NT2/D1 (cell line): ENCODE results near the gene PTPRG.

Source experiments
- SUZ12 ChIP-seq: IDR thresholded peaks from 2 replicates; pipeline ENCODE4 v1.6.1; 2011; ENCODE audit not compliant: insufficient read length, insufficient read depth; ENCODE audit errors: extremely low read depth
- YY1 ChIP-seq: IDR thresholded peaks from 2 replicates; pipeline ENCODE4 v1.6.1; 2011; ENCODE audit not compliant: insufficient read length, insufficient read depth
- ZNF274 ChIP-seq: IDR thresholded peaks from 2 replicates; pipeline ENCODE4 v1.6.1; 2011; ENCODE audit warnings: mild to moderate bottlenecking, low read depth, low read length

GRCh38 chr3:61559136-61559731, 2.1 kb upstream of the PTPRG start:
- no peak for TF ChIP-seq ZNF274
- no peak for TF ChIP-seq YY1
- no peak for TF ChIP-seq SUZ12
